ENCODE measurements around the gene TRMT2A.

TRMT2A gene

DNA sequence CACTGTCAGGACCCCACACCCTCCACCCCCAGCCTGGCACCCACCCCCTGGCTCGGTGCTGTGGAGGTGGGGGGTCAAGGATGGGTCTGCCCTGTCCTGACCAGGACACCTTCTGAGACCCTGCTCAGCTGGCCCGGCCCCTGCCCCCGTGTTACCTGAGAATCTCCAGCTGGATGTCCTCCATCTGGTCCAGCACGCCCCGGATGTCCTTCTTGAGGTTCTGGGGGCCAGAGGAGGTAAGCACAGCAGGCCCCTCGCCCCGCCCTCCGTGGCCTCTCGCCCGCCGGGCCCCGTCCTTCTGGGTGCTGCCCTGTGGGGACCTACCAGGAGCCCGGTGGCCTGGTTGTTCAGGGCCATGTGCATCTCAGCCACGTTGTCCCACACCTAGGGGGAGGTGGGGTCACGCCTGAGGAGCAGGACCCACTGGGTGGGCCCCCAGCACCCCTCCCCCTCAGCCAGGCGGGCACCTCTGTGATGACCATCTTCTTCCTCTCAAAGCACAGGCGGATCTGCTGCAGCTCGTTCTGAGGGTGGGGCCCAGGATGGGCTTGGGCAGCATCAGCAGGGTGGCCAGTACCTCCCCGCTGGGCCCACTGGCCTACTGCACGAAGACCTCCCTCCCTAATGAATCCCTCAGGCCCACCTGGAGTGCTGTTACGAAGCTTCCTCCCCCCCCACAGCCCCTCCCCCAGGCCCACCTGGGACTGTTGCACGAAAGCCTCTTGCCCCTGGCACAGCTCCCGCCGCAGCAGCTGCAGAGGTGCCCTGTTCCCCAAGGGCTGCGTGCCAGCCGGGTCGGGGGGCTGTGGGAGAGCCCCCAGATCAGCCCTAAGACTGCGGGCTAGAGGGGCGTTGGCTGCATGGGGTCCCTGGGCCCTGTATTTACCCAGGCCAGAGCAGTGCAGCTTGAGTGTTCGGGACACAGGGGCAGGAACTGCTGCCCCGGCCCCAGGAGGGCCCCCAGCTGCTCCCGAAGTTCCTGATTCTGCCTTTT, 32.5 kb upstream of the TRMT2A start:
- Histone ChIP-seq H3K4me2 (ENCODE audit: low read length) (no peak overlapping the region), H3K4me3 (ENCODE audit: low read depth, low read length) (no peak overlapping the region), H3K9ac (no peak overlapping the region), H2AFZ (no peak overlapping the region), H3K27ac (no peak overlapping the region), H3K79me2 (no peaks in the 10 kb centered on the region), H3K27me3 (ENCODE audit: control insufficient read depth, insufficient read depth, low read length) (no peaks in the 10 kb centered on the region), H3K4me1 (no peaks in the 10 kb centered on the region), H3K36me3 (ENCODE audit: control insufficient read depth, insufficient read depth, low read length) (no peaks in the 10 kb centered on the region), H3K9me3 (ENCODE audit: control insufficient read depth, low read length) (no peaks in the 10 kb centered on the region)
- TF ChIP-seq, protein P1, sequence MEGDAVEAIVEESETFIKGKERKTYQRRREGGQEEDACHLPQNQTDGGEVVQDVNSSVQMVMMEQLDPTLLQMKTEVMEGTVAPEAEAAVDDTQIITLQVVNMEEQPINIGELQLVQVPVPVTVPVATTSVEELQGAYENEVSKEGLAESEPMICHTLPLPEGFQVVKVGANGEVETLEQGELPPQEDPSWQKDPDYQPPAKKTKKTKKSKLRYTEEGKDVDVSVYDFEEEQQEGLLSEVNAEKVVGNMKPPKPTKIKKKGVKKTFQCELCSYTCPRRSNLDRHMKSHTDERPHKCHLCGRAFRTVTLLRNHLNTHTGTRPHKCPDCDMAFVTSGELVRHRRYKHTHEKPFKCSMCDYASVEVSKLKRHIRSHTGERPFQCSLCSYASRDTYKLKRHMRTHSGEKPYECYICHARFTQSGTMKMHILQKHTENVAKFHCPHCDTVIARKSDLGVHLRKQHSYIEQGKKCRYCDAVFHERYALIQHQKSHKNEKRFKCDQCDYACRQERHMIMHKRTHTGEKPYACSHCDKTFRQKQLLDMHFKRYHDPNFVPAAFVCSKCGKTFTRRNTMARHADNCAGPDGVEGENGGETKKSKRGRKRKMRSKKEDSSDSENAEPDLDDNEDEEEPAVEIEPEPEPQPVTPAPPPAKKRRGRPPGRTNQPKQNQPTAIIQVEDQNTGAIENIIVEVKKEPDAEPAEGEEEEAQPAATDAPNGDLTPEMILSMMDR (IDR thresholded peaks at IDR 0.05): no peak

DNA sequence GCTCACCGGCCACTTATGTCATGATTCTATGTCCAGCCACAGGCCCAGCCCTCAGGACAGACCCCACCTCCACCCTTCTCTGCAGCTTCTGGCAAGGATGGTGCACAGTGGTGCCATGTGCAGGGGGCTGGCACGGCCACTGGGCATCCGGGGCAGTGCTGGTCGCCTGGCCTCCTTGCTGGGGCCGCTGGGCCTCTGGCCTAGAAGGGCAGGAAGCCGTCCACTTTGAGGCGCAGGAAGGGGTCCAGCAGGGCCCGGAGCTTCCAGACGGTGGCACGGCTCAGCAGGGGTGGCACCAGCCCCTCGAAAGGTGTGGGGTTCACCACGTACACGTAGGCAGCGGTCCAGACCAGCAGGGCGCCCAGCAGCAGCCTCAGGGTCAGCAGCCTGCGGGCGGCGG, 31.4 kb upstream of the TRMT2A start:
- no peak overlapping the region for H2AFZ ChIP-seq
- H3K27ac ChIP-seq: no peak overlapping the region
- no peak overlapping the region for H3K4me2 ChIP-seq (ENCODE audit: low read length)
- no peak overlapping the region for H3K4me3 ChIP-seq (ENCODE audit: low read depth, low read length)
- no peaks in the 10 kb centered on the region for H3K4me1 ChIP-seq
- no peaks in the 10 kb centered on the region for H3K27me3 ChIP-seq (ENCODE audit: control insufficient read depth, insufficient read depth, low read length)
- TF ChIP-seq, protein P1 (IDR thresholded peaks at IDR 0.05): no peak
- H3K9me3 ChIP-seq (ENCODE audit: control insufficient read depth, low read length): no peaks in the 10 kb centered on the region
- H3K79me2 ChIP-seq: no peaks in the 10 kb centered on the region
- H3K36me3 ChIP-seq (ENCODE audit: control insufficient read depth, insufficient read depth, low read length): no peaks in the 10 kb centered on the region
- H3K9ac ChIP-seq: no peak overlapping the region

DNA sequence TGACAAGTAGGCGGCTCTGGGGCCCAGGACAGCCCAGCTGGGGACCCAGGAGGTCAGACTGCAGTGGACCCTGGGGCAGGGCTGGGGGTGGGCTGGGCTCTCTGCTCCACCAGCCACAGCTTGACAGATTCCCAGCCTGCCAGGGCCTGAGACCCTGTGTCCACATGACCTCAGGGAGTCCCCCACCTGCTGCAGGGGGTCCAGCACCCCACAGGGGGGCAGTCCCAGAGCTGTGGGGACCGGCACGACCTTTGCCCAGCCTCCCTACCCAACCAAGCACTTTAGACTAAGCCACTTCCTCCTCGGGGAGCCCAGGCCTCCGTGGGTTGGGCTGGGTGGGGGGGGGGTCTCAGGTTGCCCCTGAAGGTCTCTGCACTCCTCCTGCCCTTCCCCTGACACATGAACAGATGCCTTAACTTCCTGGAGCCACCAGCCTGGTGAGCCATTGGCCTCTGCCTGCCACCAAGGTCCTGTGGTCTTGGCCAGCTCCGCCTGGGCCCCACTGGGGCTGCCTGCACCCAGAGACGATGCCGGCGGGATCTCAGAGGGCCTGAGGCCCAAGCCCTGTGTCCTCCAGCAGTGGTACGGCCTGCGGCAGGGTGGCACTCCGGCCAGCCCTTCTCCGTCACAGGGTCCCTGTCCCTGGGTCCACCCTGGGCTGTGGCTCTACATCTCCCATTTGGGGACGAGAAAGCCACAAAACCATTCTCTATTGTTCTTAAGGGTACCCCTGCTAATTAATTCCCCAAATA, 30.4 kb upstream of the TRMT2A start:
- Histone ChIP-seq H3K4me2 (ENCODE audit: low read length) (no peak overlapping the region), H3K4me1 (no peaks in the 10 kb centered on the region), H3K27me3 (ENCODE audit: control insufficient read depth, insufficient read depth, low read length) (no peaks in the 10 kb centered on the region), H3K4me3 (ENCODE audit: low read depth, low read length) (no peak overlapping the region), H3K36me3 (ENCODE audit: control insufficient read depth, insufficient read depth, low read length) (no peaks in the 10 kb centered on the region), H3K9ac (no peak overlapping the region), H2AFZ (no peak overlapping the region), H3K27ac (no peak overlapping the region), H3K79me2 (no peaks in the 10 kb centered on the region), H3K9me3 (ENCODE audit: control insufficient read depth, low read length) (no peaks in the 10 kb centered on the region)
- TF ChIP-seq, protein P1 (IDR thresholded peaks at IDR 0.05): no peak

DNA sequence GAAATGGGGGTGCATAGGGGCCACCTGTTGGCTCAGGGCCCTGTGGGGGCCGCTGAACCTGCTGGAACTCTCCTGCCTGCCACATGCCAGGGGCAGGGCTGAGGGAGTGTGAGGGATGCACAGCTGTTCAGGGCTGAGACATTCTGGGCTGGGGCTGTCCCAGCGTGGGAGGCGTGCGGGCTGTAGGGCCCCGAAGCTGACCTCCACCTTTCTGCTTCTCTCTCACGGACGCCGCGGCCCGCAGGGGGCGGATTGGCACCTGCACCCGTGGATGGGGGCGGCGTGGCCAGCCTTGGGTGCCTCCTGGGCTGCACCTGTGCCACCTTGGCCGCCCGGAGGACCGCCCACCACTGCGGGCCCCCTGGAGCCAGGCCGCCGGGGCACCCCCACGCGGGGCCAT, 29.8 kb upstream of the TRMT2A start:
- Histone ChIP-seq H3K27me3 (ENCODE audit: control insufficient read depth, insufficient read depth, low read length) (no peaks in the 10 kb centered on the region), H3K4me1 (no peaks in the 10 kb centered on the region), H3K36me3 (ENCODE audit: control insufficient read depth, insufficient read depth, low read length) (no peaks in the 10 kb centered on the region), H2AFZ (no peak overlapping the region), H3K9me3 (ENCODE audit: control insufficient read depth, low read length) (no peaks in the 10 kb centered on the region), H3K4me2 (ENCODE audit: low read length) (no peak overlapping the region), H3K4me3 (ENCODE audit: low read depth, low read length) (no peak overlapping the region), H3K79me2 (no peaks in the 10 kb centered on the region), H3K27ac (no peak overlapping the region), H3K9ac (no peak overlapping the region)
- TF ChIP-seq, protein P1 (IDR thresholded peaks at IDR 0.05): no peak

Data from parathyroid adenoma (tissue), 2 donors.